Measurements from ENCODE around the gene ARMH1.
"Not testable (repeated sequence)": the region's sequence is repeated elsewhere in the genome, so short reads cannot be mapped to it uniquely, and the experiment has no call there.

Gene ARMH1

GRCh38 chr1:44662683-44663030, 11.9 kb upstream of the ARMH1 start:
- H3K27ac ChIP-seq (ENCODE audit: low read depth, low read length) = no peak overlapping the region
- H3K36me3 ChIP-seq (ENCODE audit: control insufficient read depth, low read length) = no peaks in the 10 kb centered on the region
- H3K9me3 ChIP-seq (ENCODE audit: control insufficient read depth, insufficient read depth, low read length) = no peaks in the 10 kb centered on the region
- no peaks in the 10 kb centered on the region for H3K9me2 ChIP-seq (replicated peaks; ENCODE audit: control insufficient read depth, low read length)
- no peaks in the 10 kb centered on the region for H4K20me1 ChIP-seq (ENCODE audit: control insufficient read depth, insufficient read depth, low read depth, low read length)
- TF ChIP-seq EZH2phosphoT487 (IDR thresholded peaks at IDR 0.05; ENCODE audit: borderline replicate concordance, low read length) (no peak), CTCF (IDR thresholded peaks at IDR 0.05; ENCODE audit: low read depth, low read length, poor library complexity, severe bottlenecking) (no peak)
- H3K27me3 ChIP-seq (ENCODE audit: control insufficient read depth, low read length) = no peaks in the 10 kb centered on the region
- H3K79me2 ChIP-seq (ENCODE audit: control insufficient read depth, low read length) = no peaks in the 10 kb centered on the region
- H3K4me1 ChIP-seq (ENCODE audit: control insufficient read depth, low read length) = no peaks in the 10 kb centered on the region
- H3F3A ChIP-seq (ENCODE audit: control insufficient read depth, insufficient read depth) = no peaks in the 10 kb centered on the region
- no peak overlapping the region for H3K4me3 ChIP-seq (ENCODE audit: low read length)
- H3K4me2 ChIP-seq (ENCODE audit: low read length) = no peak overlapping the region

- no peaks in the 10 kb centered on the region for H3F3A ChIP-seq (ENCODE audit: control insufficient read depth, insufficient read depth)
- TF ChIP-seq CTCF (IDR thresholded peaks at IDR 0.05; ENCODE audit: low read depth, low read length, poor library complexity, severe bottlenecking) (no peak), EZH2phosphoT487 (IDR thresholded peaks at IDR 0.05; ENCODE audit: borderline replicate concordance, low read length) (no peak)
- H4K20me1 ChIP-seq (ENCODE audit: control insufficient read depth, insufficient read depth, low read depth, low read length) = no peaks in the 10 kb centered on the region
- H3K4me2 ChIP-seq (ENCODE audit: low read length) = no peak overlapping the region
- H3K9me3 ChIP-seq (ENCODE audit: control insufficient read depth, insufficient read depth, low read length) = no peaks in the 10 kb centered on the region
- no peaks in the 10 kb centered on the region for H3K4me1 ChIP-seq (ENCODE audit: control insufficient read depth, low read length)
- H3K27me3 ChIP-seq (ENCODE audit: control insufficient read depth, low read length) = no peaks in the 10 kb centered on the region
- no peaks in the 10 kb centered on the region for H3K36me3 ChIP-seq (ENCODE audit: control insufficient read depth, low read length)
- H3K27ac ChIP-seq (ENCODE audit: low read depth, low read length) = no peak overlapping the region
- no peaks in the 10 kb centered on the region for H3K9me2 ChIP-seq (replicated peaks; ENCODE audit: control insufficient read depth, low read length)
- no peaks in the 10 kb centered on the region for H3K79me2 ChIP-seq (ENCODE audit: control insufficient read depth, low read length)
- H3K4me3 ChIP-seq (ENCODE audit: low read length) = no peak overlapping the region
Measured at GRCh38 chr1:44663417-44663816, 11.1 kb upstream of the ARMH1 start.

DNA sequence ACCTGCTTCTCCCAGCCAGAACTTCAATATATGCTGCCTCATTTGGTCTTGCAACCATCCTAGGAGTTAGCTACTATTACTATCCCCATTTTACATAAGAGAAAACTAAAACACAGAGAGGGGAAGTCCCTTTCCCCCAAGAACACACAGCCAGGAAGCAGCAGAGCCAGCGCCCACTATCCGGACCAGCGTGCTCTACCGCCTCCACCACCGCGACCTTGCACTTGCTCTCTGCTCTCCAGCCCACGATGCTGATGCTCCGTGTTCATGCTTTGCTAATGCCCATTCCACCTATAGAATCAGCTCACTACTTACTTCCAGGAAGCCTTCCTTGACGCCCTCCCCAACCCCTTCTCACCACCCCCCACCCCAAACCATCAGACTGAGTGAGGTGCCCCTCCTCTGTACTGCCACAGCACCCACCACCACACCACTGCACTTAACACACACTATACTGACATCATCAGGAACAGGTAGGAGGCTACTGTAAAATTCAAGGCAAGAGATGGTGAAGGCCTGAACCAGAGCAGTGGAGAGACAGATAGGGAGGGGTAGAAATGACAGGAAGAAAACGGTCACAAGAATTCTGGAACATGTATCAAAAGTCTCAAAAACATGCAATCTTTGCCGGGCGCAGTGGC, 9.7 kb upstream of the ARMH1 start:
- no peaks in the 10 kb centered on the region for H3K27me3 ChIP-seq (ENCODE audit: control insufficient read depth, low read length)
- no peak overlapping the region for H3K4me3 ChIP-seq (ENCODE audit: low read length)
- H3F3A ChIP-seq (ENCODE audit: control insufficient read depth, insufficient read depth) = no peaks in the 10 kb centered on the region
- H3K9me3 ChIP-seq (ENCODE audit: control insufficient read depth, insufficient read depth, low read length) = no peaks in the 10 kb centered on the region
- no peaks in the 10 kb centered on the region for H3K9me2 ChIP-seq (replicated peaks; ENCODE audit: control insufficient read depth, low read length)
- H3K4me2 ChIP-seq (ENCODE audit: low read length) = no peak overlapping the region
- H3K36me3 ChIP-seq (ENCODE audit: control insufficient read depth, low read length) = no peaks in the 10 kb centered on the region
- H3K4me1 ChIP-seq (ENCODE audit: control insufficient read depth, low read length) = no peaks in the 10 kb centered on the region
- H3K27ac ChIP-seq (ENCODE audit: low read depth, low read length) = no peak overlapping the region
- no peaks in the 10 kb centered on the region for H4K20me1 ChIP-seq (ENCODE audit: control insufficient read depth, insufficient read depth, low read depth, low read length)
- no peaks in the 10 kb centered on the region for H3K79me2 ChIP-seq (ENCODE audit: control insufficient read depth, low read length)
- TF ChIP-seq CTCF (IDR thresholded peaks at IDR 0.05; ENCODE audit: low read depth, low read length, poor library complexity, severe bottlenecking) (no peak), EZH2phosphoT487 (IDR thresholded peaks at IDR 0.05; ENCODE audit: borderline replicate concordance, low read length) (no peak)

- H3K4me2 ChIP-seq (ENCODE audit: low read length); H3K9me2 ChIP-seq (replicated peaks; ENCODE audit: control insufficient read depth, low read length); H3K27me3 ChIP-seq (ENCODE audit: control insufficient read depth, low read length); H3K9me3 ChIP-seq (ENCODE audit: control insufficient read depth, insufficient read depth, low read length); H3K4me3 ChIP-seq (ENCODE audit: low read length); H4K20me1 ChIP-seq (ENCODE audit: control insufficient read depth, insufficient read depth, low read depth, low read length); H3K4me1 ChIP-seq (ENCODE audit: control insufficient read depth, low read length); H3K36me3 ChIP-seq (ENCODE audit: control insufficient read depth, low read length); H3F3A ChIP-seq (ENCODE audit: control insufficient read depth, insufficient read depth); H3K27ac ChIP-seq (ENCODE audit: low read depth, low read length); H3K79me2 ChIP-seq (ENCODE audit: control insufficient read depth, low read length): not testable (repeated sequence)
Measured at GRCh38 chr1:44666719-44667118, 7.8 kb upstream of the ARMH1 start.

Measured in DOHH2 (cell line).